Activated CD8-positive, alpha-beta memory T cell treated with anti-CD3 and anti-CD28 coated beads, Interleukin-2, amount 10 ng/mL, durations not matched to agents 7 days and 5 days (primary cell): ENCODE data around the gene RORB. TPM values are rescaled to one million over a fixed set of nuclear protein-coding genes. Genes with fewer than 3 reads are reported as not detected.

Source experiments
- ATAC-seq: fragments of 150-1000 bp; cut with Tn5 transposase; one replicate; pipeline ENCODE4 v1.10.0; 2021; ENCODE audit warnings: moderate library complexity
- CTCF ChIA-PET: fragments of 350-600 bp; sonication (Branson Sonifier 250); formaldehyde crosslinking; loops from one replicate; lab custom pipeline; 2021; ENCODE audit warnings: antibody characterized with exemption; lab: Charles Lee
- DNase-seq: peaks from one replicate; pipeline ENCODE4 v3.0.0-alpha.2; 2020
- H3K27ac Mint-ChIP-seq: one replicate; pipeline ENCODE4 v1.8.0; 2021; ENCODE audit warnings: mild to moderate bottlenecking, mixed read lengths
- H3K27me3 Mint-ChIP-seq: one replicate; pipeline ENCODE4 v1.8.0; 2021; ENCODE audit warnings: mixed read lengths
- H3K36me3 Mint-ChIP-seq: one replicate; pipeline ENCODE4 v1.8.0; 2021; ENCODE audit warnings: mild to moderate bottlenecking, mixed read lengths
- H3K4me1 Mint-ChIP-seq: one replicate; pipeline ENCODE4 v1.8.0; 2021; ENCODE audit warnings: mixed read lengths
- H3K4me3 Mint-ChIP-seq: one replicate; pipeline ENCODE4 v1.8.0; 2021; ENCODE audit warnings: mild to moderate bottlenecking, moderate library complexity, mixed read lengths
- H3K9me3 Mint-ChIP-seq: one replicate; pipeline ENCODE4 v1.8.0; 2022; ENCODE audit warnings: low read depth, mixed read lengths
- total RNA-seq, 2 experiments: library from RNA; stranded (reverse); gene quantifications; one replicate each; pipeline ENCODE4 v1.2.3, GENCODE V29; 2021

Gene RORB
- under 1 TPM; 0.33 to 0.35 TPM for total RNA-seq

DNA sequence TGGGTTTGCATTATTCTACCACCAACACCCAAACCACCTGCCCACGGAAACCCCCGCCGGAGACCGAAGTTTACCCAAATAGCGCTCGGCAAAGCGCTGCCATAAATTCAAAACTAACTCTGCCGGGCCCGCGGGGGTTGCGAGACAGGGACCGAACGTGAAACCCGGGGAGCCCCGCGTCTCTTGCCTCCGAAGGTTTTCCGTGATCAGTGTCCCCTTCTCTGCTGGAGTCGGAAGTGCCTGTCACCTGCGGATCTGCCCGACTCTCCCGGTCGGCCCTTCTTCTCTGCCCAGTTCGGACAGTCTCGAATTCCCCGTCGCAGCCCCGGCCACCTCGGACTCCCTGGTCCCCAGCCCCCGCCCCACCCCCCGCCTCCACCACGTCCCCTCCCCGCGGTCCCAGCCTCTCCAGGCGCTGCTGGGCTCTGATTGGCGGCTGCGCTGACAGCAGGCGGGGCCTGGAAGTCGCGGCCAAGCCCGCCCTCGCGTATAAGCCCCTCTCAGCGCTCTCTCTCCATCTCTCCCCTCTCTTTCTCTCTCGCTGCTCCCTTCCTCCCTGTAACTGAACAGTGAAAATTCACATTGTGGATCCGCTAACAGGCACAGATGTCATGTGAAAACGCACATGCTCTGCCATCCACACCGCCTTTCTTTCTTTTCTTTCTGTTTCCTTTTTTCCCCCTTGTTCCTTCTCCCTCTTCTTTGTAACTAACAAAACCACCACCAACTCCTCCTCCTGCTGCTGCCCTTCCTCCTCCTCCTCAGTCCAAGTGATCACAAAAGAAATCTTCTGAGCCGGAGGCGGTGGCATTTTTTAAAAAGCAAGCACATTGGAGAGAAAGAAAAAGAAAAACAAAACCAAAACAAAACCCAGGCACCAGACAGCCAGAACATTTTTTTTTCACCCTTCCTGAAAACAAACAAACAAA is at the start of gene RORB:
Gene RORB (plus strand): TSS at position 517 of the 929 bp plus-strand sequence. CDS start 642 bp downstream, outside the sequence.
- ATAC-seq, result peak; percentile 91
- H3K27me3 Mint-ChIP-seq, result peaks cover 65% of the 10 kb centered on the region
- peak; percentile 64 for DNase-seq
- H3K27ac Mint-ChIP-seq, result peak within 1 kb of the TSS; percentile 65
- no peaks in the 10 kb centered on the region for H3K9me3 Mint-ChIP-seq
- CTCF ChIA-PET, result no interaction called here
- H3K36me3 Mint-ChIP-seq, result no peaks in the 10 kb centered on the region
- H3K4me3 Mint-ChIP-seq, result peak within 1 kb of the TSS; percentile 87
- peaks cover 29% of the 10 kb centered on the region for H3K4me1 Mint-ChIP-seq

DNA sequence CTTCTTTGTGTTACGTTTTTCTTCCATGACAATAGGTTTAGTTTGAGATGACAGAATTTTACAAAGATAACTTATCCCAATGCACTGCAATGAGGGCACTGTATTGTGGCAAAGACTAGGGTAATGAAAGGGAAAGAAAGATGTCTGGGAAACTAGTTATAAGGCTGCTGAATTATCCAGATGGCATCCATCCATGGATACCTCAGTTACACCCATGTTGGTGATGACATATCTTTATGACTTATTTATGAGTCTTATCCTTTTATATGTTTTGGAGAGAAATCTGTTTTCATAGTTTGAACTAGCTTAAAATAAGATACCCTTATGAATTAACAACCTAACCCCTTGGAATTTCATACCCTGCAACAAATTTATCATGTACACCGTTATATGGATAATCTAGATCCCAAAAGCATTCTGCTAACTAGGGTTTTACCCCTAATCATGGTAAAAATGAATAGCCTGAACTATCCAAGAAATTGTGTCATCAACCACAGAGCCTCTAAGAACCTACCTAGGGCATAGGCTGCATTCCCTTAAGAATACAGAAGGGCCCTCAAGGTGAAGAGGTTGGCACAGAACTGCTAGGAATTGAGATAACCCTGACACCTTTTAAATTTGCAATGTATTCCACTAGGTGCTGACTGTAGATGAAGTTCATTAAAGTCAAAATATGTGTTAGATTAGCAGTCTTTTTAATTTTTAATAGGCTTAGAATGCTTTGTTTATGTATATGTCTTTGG is 49.5 kb upstream of the RORB start:
- Mint-ChIP-seq H3K27me3 (no peaks in the 10 kb centered on the region), H3K4me1 (no peaks in the 10 kb centered on the region), H3K9me3 (no peaks in the 10 kb centered on the region), H3K4me3 (no peak overlapping the region), H3K27ac (no peak overlapping the region), H3K36me3 (no peaks in the 10 kb centered on the region)
- CTCF ChIA-PET, result no interaction called here
- DNase-seq (no peak), ATAC-seq (no peak)

DNA sequence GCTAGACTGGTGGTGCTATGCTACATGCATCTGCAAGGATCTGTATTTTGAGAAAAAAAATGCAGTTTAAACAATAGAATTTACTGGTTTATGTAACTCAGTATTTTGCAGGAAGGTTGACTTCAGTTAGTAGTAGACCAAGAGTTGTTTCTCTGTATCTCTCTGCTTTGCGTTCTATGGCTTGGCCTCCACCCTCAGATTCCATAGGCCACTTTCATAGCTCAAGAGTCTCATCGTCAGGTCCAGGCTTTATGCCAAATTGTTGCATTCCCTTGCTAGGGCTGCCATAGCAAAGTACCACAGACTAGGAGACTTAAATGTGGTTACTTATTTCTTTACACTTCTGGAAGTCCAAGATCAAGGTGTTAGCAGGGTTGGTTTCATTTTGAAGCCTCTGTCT is 48.1 kb upstream of the RORB start:
- Mint-ChIP-seq H3K27ac (no peak overlapping the region), H3K36me3 (no peaks in the 10 kb centered on the region), H3K9me3 (no peaks in the 10 kb centered on the region), H3K27me3 (no peaks in the 10 kb centered on the region), H3K4me3 (no peak overlapping the region), H3K4me1 (no peaks in the 10 kb centered on the region)
- no peak for DNase-seq
- CTCF ChIA-PET, result no interaction called here
- ATAC-seq, result no peak

DNA sequence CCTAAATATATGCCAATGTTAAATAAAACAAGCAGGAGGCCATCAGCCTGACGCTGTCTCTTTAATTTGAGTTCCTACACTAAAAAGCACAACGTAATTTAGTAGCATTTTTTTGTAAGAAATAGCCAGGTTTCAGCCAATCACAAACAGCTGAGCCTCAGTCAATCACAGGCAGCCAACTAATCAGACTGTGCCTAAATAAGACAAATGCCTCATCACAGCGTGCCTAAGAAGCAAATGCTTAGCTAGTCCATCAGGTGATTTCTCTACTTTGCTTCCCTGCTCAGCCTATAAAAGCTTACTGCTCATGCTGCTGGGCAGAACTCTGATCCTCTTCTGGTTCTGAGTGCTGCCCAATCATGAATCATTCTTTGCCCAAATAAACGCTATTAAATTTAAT is 38.3 kb upstream of the RORB start:
- CTCF ChIA-PET, result no interaction called here
- no peak for DNase-seq
- H3K4me3 Mint-ChIP-seq, result no peak overlapping the region
- ATAC-seq, result no peak
- H3K4me1 Mint-ChIP-seq, result no peaks in the 10 kb centered on the region
- no peaks in the 10 kb centered on the region for H3K9me3 Mint-ChIP-seq
- no peaks in the 10 kb centered on the region for H3K27me3 Mint-ChIP-seq
- no peaks in the 10 kb centered on the region for H3K36me3 Mint-ChIP-seq
- H3K27ac Mint-ChIP-seq, result no peak overlapping the region

DNA sequence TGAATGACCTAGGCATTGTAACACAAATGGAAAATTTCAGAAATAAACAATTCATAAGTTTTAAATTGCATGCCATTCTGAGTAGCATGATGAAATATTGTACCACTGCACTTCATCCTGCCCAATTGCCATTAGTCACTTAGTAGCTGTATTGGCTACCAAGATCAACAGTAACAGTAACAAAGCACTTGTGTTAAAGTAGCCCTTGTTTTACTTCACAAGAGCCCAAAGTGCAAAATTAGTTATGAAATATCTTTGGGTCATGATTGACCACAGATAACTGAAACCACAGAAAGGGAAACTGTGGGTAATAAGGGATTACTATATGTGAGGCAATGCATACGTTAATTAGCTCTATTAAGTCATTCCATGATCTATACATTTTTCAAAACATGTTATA is 33.3 kb upstream of the RORB start:
- H3K9me3 Mint-ChIP-seq, result no peaks in the 10 kb centered on the region
- H3K27ac Mint-ChIP-seq, result no peak overlapping the region
- no peaks in the 10 kb centered on the region for H3K4me1 Mint-ChIP-seq
- H3K27me3 Mint-ChIP-seq, result no peaks in the 10 kb centered on the region
- no peak for ATAC-seq
- no peak for DNase-seq
- no peaks in the 10 kb centered on the region for H3K36me3 Mint-ChIP-seq
- no peak overlapping the region for H3K4me3 Mint-ChIP-seq
- CTCF ChIA-PET, result no interaction called here

DNA sequence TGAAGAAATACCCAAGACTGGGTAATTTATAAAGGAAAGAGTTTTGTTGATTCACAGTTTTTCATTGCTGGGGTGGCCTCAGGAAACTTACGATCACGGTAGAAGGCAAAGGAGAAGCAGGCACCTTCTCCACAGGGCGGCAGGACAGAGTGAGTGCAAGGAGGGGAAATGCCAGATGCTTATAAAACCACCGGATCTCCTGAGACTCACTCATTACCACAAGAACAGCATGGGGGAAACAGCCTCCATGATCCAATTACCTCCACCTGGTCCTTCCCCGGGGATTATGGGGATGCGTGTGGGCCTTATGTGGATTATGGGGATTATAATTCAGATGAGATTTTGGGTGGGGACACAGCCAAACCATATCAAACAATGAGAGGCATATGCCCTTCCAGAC is 18.5 kb upstream of the RORB start:
- no peaks in the 10 kb centered on the region for H3K27me3 Mint-ChIP-seq
- no peak overlapping the region for H3K4me3 Mint-ChIP-seq
- H3K36me3 Mint-ChIP-seq, result no peaks in the 10 kb centered on the region
- no peak for ATAC-seq
- CTCF ChIA-PET, result no interaction called here
- H3K27ac Mint-ChIP-seq, result no peak overlapping the region
- H3K9me3 Mint-ChIP-seq, result peaks cover 4% of the 10 kb centered on the region
- H3K4me1 Mint-ChIP-seq, result no peaks in the 10 kb centered on the region
- no peak for DNase-seq

DNA sequence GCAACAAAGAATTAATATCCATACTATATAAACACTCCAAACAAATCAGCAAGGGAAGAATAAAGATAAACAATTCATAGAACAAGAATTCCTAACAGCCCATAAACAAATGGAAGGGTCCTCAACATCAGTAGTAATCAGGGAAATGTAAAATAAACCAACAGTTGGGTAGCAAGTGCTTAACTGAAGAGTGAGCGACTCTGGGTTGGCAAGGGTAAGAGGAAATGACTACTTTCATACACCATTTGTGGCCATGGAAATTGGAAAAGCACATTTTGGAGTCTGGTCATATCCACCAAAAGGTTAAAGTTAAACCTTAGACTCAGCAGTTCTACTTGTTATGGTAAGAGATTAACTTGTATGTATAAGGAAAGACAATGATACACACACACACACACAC is 17.4 kb upstream of the RORB start:
- no peak for ATAC-seq
- Mint-ChIP-seq H3K36me3 (no peaks in the 10 kb centered on the region), H3K27me3 (no peaks in the 10 kb centered on the region), H3K4me1 (no peaks in the 10 kb centered on the region), H3K4me3 (no peak overlapping the region), H3K9me3 (peaks cover 4% of the 10 kb centered on the region), H3K27ac (no peak overlapping the region)
- CTCF ChIA-PET, result no interaction called here
- DNase-seq, result no peak

DNA sequence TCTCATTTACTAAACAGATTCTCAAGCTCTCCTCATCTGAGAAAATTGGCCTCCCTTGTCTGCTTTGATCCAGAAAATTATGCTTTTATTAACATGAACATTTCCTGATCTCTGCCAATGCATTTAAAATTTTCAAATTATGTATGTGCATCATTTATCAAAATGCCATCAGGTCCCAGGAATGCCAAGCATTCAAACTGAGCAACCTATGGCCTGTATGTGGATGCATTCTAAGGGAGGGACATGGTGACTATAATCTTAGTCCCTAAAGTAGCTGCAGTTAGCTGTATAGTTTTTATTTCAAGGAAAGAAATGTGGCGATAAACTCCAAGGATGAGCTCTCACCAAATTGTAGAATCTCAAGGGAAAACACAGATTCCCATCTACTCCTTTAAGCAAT is 9.7 kb upstream of the RORB start:
- H3K27me3 Mint-ChIP-seq, result peaks cover 20% of the 10 kb centered on the region
- H3K27ac Mint-ChIP-seq, result no peak overlapping the region
- no peak for DNase-seq
- CTCF ChIA-PET, result no interaction called here
- H3K4me1 Mint-ChIP-seq, result no peaks in the 10 kb centered on the region
- ATAC-seq, result no peak
- no peak overlapping the region for H3K4me3 Mint-ChIP-seq
- H3K36me3 Mint-ChIP-seq, result no peaks in the 10 kb centered on the region
- H3K9me3 Mint-ChIP-seq, result no peaks in the 10 kb centered on the region

DNA sequence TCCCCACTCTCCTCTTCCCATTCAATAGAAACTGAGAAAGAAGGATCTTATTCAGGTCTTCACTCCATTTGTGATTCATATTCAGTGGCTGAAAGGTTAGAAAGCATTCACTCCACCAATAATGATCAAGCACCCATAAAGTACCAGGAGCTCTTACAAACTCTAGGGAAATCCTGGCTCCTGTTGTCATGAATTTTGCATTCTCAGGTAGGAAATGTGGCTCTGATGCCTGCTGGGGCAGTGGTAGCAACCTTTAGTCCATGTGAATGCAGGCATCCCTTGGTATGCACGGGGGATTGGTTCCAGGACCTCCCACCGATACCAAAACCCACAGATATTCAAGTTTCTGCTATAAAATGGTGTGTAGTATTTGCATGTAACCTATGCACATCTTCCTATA is 3.6 kb upstream of the RORB start:
- Mint-ChIP-seq H3K4me1 (peaks cover 13% of the 10 kb centered on the region), H3K9me3 (no peaks in the 10 kb centered on the region)
- DNase-seq, result no peak

DNA sequence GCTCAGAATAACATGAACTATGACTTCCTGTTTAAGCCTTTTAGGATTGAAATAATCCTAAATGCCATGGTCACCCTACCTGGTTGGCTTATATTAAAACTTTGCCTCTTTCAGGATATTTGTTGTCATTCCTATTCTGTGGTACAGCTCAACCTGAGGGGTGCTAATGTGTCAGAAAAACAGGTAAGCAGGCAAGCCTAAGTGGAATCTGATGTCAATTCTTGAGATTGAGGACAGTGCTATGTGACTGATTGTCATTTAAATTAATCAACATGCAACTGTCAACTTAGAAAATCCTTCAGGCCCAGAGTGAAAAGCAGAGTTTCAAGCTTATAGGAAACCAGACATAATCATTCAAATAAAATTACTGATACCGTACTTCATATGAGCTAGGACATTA is 2.6 kb upstream of the RORB start:
- no peaks in the 10 kb centered on the region for H3K36me3 Mint-ChIP-seq
- H3K4me3 Mint-ChIP-seq, result no peak overlapping the region
- H3K4me1 Mint-ChIP-seq, result peaks cover 21% of the 10 kb centered on the region
- H3K27me3 Mint-ChIP-seq, result peaks cover 48% of the 10 kb centered on the region
- CTCF ChIA-PET, result no interaction called here
- no peaks in the 10 kb centered on the region for H3K9me3 Mint-ChIP-seq
- no peak overlapping the region for H3K27ac Mint-ChIP-seq
- DNase-seq (no peak), ATAC-seq (no peak)

More for the DNA sequence above, 3.6 kb upstream of the RORB start:
- H3K4me3 Mint-ChIP-seq, result no peak overlapping the region
- no peak for ATAC-seq
- H3K36me3 Mint-ChIP-seq, result no peaks in the 10 kb centered on the region
- peaks cover 40% of the 10 kb centered on the region for H3K27me3 Mint-ChIP-seq
- CTCF ChIA-PET, result interaction anchor here (0.7 kb wide), 1 partner anchor 777 kb away, joined by 3 read pairs; no protein-coding TSS in a partner anchor
- H3K27ac Mint-ChIP-seq, result no peak overlapping the region

DNA sequence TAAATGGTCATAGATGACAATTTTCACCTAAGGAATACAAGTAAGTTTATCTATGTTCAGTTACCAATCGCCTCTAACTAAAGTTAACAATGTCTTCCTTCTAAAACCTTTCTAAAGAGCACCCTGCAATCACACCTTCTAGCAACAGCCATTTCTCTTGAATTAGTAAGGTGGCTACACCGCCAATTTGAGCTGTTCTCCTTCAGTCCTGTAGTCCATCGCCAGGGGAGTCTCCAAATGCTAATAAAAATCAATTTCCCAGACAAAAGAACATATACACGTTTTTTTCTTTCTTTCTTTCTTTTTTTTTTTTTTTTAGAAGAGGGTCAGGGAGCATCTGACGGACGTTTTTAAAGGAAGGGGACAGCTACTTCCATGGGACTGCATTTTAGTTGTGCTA is 729 bp upstream of the RORB start:
- Mint-ChIP-seq H3K27me3 (peaks cover 67% of the 10 kb centered on the region), H3K4me3 (peak overlapping the region; percentile 87), H3K36me3 (no peaks in the 10 kb centered on the region), H3K4me1 (peaks cover 29% of the 10 kb centered on the region), H3K9me3 (no peaks in the 10 kb centered on the region), H3K27ac (no peak overlapping the region)
- ATAC-seq (no peak), DNase-seq (no peak)
- CTCF ChIA-PET, result no interaction called here

DNA sequence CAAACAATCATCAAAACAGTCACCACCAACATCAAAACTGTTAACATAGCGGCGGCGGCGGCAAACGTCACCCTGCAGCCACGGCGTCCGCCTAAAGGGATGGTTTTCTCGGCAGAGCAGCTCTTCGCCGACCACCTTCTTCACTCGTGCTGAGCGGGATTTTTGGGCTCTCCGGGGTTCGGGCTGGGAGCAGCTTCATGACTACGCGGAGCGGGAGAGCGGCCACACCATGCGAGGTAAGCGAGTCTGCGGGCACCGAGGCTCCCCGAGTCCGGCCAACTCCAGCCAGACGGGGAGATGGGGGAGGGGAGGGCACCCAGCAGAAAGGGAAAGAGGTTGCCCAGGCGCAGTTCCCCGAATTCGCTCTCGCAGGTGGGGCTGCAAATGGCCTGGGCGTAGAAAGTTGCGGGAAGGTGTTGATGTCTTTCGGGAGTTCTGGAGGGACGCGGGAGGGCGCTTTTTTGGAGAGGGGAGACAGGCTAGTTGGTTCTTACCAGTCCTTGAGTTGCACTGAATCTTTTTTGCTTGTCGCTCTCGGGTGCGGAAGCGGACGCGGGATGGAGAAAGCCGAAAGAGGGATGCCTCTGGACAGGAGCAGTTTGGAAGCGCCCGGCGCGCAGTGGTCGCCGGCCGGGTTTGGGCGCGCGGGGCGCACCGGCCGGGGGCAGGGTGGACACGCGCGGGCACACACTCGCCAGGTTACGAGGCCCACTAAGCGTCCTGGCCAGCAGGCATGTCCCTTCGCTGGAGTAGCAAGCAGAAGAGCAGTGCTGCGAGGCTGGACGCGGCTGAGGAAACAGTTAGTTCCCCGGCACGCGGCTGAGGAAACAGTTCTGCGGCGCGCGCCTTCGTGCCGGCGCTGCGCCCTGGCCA is 849 bp downstream of the RORB start:
- no peaks in the 10 kb centered on the region for H3K36me3 Mint-ChIP-seq
- DNase-seq, result peak; percentile 48
- peaks cover 64% of the 10 kb centered on the region for H3K27me3 Mint-ChIP-seq
- no peaks in the 10 kb centered on the region for H3K9me3 Mint-ChIP-seq
- H3K27ac Mint-ChIP-seq, result peak overlapping the region; percentile 65
- CTCF ChIA-PET, result no interaction called here
- peaks cover 29% of the 10 kb centered on the region for H3K4me1 Mint-ChIP-seq
- peak overlapping the region; percentile 87 for H3K4me3 Mint-ChIP-seq
- ATAC-seq, result peak; percentile 34

DNA sequence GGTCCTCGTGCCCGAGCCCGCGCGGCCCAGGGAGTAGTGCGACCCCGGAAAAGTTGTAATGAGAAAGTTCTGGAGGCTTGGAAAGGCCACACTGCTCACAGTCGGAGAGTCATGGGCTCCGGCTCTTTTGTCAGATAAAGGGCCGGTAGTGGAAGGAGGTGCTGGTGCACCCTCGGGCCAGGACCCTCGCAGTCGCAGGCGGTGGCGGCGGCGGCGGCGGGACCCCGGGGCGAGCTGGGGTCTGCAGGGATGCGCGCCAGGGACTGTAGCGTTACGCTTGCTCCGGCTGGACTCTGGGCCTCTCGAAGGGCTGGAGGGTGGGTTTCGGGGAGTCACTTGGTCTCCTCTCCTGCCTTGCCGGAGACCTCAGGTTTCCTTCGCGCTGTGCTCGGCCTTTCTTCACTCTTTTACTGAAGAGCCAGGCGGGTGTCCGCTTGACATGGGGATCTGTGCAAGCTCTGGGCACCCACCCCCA is 1.5 kb downstream of the RORB start:
- DNase-seq (no peak), ATAC-seq (no peak)
- H3K4me3 Mint-ChIP-seq, result peak overlapping the region; percentile 87
- peaks cover 66% of the 10 kb centered on the region for H3K27me3 Mint-ChIP-seq
- H3K4me1 Mint-ChIP-seq, result peaks cover 29% of the 10 kb centered on the region
- CTCF ChIA-PET, result no interaction called here
- H3K9me3 Mint-ChIP-seq, result no peaks in the 10 kb centered on the region
- H3K36me3 Mint-ChIP-seq, result no peaks in the 10 kb centered on the region
- no peak overlapping the region for H3K27ac Mint-ChIP-seq
